Endometrial microvascular endothelial cells (primary cell): ENCODE results near the gene MAOB. TPM values are rescaled to one million over a fixed set of nuclear protein-coding genes. Genes with fewer than 3 reads are reported as not detected.
"Not testable (repeated sequence)": the region's sequence is repeated elsewhere in the genome, so short reads cannot be mapped to it uniquely, and the experiment has no call there.

Experiments used
- in situ Hi-C: cut with HindIII; loops from 2 replicates; pipeline ENCODE4 v1.10.0; 2017; ENCODE audit warnings: low sequenced_read_pairs, low pct_unique_long_range_greater_than_20kb; ENCODE audit errors: inconsistent ontology term
- total RNA-seq: library from RNA; depleted of rRNA; stranded (reverse); fragments of >200 nt; gene quantifications from one replicate; pipeline ENCODE4 v1.2.3, GENCODE V29; 2015; ENCODE audit errors: inconsistent ontology term

The MAOB gene
- not detected for total RNA-seq

DNA sequence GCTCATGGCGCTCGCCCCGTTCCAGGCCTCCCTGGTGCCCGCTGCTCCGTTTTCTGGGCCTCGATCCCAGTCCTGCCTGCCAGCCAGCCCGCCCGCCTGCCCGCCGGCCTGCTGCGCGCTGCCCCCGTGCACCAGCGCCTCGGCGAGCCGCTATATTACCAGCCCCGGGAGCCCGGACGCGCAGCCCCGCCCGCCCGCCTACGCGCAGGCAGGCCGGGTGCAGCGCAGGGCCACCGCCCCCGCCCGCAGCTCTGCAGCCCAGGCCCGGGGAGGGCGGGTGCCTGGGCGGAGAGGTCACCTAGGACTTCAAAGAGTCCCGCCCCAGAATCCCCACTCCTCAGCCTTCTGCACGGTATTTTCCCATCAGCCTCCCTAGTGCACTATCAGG lies at the start of gene MAOB:
Gene MAOB, minus strand, starts transcription at position 157 of the 388 bp plus-strand sequence. Its CDS starts 151 bp downstream, at position 6.
- in situ Hi-C loops = no loop called here

DNA sequence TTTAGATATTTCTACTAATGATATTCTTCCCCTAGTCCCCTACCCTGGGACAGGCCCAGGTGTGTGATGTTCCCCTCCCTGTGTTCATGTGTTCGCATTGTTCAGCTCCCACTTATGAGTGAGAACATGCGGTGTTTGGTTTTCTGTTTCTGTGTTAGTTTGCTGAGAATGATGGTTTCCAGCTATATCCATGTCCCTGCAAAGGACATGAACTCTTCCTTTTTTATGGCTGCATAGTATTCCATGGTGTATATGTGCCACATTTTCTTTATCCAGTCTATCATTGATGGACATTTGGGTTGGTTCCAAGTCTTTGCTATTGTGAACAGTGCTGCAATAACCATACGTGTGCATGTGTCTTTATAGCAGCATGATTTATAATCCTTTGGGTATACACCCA lies 39.8 kb upstream of the MAOB start:
- in situ Hi-C loops = not testable (repeated sequence)

DNA sequence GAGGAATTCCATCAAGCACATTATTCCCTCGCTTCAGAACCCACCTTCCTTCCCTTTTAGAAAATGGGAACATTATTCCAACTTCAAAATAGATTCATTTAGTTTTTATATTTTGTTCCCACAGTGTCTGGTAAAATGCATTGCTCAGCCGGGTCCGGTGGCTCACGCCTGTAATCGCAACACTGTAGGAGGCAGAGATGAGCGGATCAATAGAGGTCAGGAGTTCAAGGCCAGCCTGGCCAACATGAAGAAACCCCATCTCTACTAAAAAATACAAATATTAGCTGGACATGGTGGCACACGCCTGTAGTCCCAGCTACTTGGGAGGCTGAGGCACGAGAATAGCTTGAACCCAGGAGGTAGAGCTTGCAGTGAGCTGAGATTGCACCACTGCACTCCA lies 28.5 kb upstream of the MAOB start:
- in situ Hi-C loops = not testable (repeated sequence)

DNA sequence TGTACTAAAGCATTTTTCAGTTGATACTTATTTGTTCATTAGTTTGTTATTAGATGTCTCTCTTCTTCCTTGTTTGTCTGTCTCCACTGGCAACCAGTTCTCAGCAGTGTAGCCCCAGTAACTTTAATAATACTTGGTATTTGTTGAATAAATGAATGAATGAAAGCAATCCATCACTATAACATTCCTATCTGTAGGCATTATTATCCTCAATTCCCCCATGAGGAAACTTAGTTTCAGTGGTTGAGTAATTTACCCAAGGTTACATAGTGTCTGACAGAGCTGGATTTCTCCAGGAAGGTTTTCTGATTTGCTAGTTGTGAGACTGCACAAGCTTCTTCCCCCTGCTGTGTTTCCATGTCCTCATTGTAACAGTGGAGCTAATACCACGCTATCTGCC lies 27.8 kb upstream of the MAOB start:
- in situ Hi-C loops = no loop called here

DNA sequence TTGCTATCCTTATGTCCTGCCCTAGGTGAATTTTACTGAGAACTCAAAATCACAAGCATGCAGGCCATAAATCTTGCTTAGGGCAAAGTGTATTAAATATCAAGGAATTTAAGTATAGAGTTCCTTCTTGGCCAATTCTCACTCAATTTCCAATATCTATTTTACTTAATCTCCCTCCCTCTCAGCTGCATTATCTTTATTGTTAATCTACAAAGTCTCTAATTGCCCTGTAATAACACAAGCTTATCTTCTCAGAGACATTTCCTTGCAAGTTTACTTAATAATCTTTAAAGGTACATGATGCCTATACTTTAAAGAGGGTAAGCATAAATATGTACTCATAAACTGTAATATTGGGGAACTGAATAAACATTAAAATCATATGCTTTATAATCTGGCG lies 26.9 kb upstream of the MAOB start:
- in situ Hi-C loops = no loop called here

DNA sequence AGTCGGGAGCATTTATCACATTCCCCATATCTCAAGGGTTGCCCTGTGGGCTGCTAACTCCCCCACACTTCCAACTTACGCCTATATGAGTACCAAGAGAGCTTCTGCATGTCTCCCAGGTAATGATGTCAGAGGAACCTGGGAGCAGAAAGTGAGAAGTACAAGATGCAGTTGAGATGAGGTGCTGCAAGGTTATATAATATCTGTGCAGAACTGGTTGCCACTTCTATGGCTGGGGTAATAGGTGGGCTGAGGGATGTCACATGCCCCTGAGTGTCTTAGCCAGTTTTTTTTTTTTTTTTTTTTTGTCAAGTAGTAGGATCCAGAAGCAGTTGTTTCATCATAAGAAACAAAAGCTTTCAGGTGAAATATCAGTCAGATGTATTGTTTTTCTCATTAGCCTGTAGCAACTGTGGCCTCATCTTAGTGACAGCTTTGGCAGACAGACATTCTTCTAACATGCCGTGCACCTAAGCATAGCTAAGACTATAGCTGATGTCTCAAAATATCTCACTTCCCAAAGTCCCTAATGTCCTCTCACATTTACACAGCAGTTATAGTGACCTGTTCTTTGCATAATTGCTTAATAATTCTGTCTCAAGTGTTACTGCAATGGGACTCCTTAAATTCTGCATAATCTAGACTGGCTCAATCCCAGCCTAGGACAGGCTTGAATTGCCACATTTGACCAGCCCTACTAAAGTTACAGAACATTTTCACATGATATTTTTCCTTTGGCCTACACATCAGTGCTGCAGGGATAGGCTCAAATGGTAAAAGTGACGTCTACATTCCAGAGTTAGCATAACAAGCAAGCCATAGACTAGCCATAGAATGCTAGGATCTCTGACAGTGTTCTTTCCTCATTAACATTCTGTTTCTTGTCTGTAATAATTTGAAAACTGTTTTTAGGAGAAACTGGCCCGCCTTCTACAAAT lies 17.9 kb upstream of the MAOB start:
- in situ Hi-C loops = no loop called here

DNA sequence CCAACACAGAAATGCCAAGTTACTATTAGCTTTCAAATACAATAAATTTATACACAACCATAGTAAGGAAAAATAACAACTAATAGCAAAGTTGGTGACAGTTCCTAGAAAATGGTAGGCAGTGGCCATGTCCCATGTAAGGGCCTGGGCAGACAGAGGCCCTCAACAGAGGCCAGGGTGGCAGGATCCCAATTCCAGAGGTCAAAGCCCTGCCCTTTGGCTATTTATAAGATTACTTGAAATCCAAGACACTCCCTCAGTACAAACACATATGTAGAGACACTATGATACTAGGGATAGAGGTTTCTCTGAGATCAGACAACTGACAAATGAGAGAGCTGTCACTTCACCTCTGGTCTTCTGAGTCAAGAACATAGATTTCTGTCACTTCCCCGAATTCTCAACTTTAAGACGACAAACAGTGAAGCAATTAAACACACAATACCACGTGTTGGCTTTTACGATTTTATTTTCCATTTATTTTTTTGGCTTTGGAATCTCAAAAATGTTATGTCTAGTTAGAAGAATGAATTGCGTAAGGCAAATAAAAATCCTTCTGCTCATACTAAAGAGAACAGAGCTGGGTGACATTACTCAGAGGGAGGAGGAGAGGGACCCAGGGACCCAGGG lies 16.3 kb upstream of the MAOB start:
- in situ Hi-C loops = no loop called here

DNA sequence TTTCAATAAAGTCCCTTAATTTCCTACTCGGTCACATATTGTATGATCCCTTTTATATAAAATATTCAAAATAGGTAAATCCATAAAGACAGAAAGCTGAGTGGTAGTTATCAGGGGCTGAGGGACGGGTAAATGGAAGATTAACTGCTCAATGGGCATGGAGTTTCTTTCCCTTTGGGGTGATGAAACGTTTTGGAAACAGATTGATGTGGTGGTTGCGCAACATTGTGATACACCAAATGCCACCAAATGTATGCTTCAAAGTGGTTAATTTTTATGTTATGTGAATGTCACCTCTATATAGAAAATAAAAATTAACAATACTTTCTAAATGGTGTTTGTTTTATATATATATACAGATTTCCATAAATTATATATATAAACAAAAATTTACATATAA lies 15.0 kb upstream of the MAOB start:
- in situ Hi-C loops = no loop called here

DNA sequence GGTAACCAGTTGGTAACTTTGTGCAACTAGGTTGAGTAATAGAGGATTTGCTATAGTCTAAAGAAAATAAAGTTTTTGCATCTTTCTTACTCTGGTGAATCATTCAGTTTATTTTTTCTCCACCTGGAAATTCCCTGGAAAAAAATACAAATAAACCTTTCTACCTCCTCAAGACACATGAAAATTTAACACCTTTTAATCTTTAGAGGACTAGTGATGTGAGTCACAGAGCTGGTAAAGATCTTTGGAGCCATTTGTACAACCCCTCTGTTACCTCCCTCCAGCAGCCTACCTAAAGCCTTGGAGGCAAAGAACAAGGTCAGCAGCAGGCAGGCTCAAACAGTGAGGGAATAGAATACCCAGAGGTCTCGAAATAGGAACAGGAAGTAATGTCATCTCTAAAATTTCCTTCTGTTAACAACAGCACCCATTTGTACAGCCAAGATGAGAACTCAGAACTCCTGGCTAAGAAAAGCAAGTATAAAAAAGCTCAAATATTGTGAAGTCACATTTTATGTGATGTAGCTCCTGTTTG lies 10.2 kb upstream of the MAOB start:
- in situ Hi-C loops = no loop called here

DNA sequence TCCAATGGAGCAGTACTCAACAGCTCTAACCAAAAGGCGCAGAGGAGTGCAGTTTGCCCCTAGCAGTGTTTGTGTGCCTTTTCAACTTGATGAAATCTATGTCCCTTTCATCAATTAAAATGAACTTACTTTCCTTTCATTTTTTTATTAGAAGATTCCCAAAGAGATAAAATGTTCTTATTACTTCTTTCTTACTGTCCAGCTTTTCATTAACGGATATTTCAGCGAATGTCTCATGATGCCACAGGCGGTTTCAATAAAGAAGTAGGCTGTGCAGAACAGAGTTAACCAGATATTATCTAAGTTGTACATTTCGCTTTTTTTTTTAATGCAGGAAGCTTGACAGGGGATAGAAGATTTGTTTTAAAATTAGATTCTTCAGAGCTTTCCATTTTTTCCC lies 3.4 kb upstream of the MAOB start:
- in situ Hi-C loops = no loop called here

DNA sequence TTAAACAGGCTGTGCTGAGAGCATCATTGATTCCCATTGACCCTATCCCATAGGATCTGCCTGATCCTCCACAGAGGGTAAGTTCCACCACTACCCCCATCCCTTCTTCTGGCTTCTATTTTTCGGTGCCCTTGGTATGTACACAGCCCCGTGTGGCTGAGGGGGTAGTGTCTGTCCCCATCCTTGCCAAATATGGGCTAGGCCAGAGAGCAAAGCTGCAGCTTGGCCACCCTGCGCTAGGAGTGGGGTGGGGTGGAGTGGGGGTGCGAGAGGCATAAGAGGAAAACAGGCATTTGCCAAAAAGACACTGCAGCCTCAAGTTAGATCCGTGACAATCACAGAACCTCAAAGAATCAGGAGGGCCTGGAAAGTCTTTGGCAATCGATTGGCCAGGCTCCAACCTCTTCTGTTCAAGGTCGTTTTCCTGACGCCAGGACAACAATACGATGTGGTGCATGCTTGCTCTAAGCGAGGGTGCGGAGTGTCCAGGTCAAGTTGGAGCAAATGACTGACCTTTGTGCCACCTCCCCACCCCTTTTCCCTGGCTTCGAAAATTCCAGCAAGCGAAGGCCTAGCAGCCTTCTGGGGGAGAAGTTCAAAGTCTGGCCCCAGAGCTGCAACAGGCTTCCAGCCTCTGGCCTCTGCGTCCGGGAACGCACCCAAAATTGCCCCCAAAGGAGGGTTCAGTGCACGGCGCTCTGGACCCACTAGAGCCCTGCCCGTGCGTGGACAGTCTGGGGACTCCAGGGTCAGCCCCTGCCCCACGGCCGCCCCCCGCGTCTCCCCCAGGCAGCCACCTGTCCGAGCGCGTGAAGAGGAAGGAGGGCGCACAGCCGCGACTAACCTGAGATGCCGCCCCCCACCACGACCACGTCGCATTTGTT lies 598 bp downstream of the MAOB start:
- in situ Hi-C loops = no loop called here

DNA sequence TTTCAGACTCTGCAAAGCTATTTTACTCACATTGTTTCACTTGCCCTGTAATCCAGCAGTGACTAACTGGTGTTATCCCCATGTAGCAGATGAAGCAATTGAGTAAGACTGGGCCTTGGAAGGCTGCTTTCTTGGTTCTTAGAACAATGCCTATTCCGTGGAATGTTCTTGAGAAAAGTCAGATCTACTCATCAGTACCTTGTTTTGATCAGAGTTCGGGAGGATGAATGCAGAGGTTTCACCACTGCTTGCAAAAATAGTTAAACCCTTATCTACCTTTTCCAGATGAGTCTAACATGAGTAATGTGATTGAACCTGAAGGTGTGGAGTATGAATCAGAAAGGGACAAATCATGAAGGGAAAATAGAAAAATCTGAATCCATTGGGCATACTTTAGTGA lies 1.8 kb downstream of the MAOB start:
- in situ Hi-C loops = no loop called here

DNA sequence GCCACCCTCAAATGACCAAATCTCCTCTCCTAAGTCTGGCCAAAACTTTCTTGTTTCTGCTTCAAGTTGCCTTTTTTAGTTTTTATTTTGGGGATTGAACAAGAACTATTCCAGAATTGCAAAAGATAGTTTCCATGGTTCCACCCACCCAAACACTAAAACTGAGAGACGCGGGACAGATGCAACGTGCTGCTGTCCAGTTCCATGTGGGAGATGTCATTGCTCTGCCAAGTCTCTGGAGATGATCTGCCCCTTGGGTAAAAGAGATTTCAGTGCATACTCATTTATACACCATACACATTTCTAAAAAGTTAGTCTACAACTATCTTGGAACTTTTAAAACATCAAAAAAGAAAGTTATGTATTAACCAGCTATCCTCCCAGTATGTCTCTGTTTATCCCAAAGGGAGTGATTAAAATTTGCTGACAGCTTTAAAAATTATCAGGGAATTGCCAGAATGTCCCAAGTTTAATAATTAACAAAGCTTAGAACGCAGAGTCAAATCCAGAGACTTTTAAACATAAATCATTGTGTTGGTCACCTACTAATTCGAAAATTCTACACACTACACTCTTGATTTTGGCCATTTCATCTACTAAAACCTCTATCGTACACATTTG lies 3.2 kb downstream of the MAOB start:
- in situ Hi-C loops = no loop called here

DNA sequence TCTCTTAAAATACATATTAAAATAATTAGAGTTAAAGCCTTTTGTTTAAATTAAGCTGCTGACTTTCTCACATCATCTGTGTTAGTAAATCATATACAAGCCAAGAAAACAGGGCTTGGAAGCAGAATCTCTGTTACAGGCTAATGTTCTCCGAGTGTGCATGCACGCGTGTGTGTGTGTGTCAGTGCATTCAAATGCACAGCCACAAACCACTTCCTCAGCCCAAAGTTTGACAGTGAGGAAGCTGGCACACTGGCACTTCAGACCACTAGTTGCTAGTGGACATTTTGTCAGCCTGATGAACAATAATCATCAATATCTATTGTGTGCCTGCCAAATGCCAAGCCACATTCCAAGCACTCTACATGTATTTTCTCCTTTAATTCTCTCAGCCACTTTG lies 5.6 kb downstream of the MAOB start:
- in situ Hi-C loops = no loop called here

DNA sequence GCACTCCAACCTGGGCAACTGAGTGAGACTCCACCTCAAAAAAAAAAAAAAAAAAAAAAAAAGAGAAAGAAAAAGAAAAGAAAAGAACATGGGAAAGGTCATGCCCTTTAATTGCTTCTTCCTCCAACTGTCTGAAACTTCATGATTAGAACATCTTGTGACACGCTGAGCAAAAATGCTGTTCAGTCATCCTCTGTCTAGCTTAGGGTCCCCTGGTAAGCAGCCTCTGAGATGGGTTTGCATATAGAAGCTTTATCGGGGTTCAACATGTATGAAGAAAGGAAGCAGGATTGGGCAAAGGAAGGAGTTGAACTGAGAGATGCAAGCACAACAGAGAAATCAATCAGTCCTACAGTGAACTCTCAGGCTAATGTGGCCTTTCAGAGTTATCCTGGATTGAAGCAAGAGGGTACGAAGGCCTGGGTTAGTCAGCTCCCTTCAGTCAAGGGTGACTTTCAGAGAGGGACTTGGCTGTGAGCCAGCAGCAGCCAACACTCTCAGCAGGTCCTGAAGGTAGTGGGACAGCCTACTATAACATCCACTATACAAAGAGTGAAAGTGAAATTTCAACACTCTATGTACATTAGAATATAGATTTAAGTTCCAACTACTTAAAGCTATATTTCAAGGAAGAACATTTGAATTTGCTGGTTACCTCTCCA lies 11.4 kb downstream of the MAOB start:
- in situ Hi-C loops = no loop called here

DNA sequence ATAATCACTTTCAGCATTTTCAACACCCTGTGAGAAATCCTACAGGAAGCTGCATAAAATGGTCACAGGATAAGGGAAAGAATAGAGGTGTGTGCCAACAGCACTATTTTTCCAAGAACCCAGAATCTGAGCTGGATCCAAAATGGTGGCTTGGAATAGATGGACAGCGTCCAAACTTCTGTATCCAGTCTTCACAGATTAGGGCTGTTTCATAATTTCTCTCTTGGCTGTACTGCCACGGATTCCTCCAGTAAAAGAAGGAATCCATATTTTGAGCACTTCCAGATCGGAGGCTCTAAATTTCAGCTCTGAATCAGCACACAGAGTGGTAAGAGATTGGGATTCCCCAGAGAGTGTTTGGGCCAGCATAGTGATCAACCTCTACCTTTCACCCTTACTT lies 12.2 kb downstream of the MAOB start:
- in situ Hi-C loops = no loop called here

DNA sequence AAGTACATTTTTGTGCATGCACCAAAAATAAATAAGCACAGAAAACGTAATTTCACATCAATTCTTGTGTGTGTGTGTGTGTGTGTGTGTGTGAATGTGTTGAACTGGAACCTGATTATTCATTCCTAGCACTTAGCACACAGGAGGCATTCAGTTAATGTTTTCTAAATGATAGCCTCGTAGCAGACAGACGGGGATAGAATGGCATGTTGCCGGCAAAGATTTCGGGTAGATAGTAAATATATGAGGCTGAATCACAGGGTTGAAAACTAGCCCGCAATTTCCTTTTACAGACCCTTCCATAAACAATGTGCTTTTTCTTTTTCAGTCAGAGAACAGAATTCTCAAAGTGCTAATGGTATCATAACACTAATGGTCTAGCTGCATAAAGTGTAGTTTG lies 13.5 kb downstream of the MAOB start:
- in situ Hi-C loops = no loop called here

DNA sequence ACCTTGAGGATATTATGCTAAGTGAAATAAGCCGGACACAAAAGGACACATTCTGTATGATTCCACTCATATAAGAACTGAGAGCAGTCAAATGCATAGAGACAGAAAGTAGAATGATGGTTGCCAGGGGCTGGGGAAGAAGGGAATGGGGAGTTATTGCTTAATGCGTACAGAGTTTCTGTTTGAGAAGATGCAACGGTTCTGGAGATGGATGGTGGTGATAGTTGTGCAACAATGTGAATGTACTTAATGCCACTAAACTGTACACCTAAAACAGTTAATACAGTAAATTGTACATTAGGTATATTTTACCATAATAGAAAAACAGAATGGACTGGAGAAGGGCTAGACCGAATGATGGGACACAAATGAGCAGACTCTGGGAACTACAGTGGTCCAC lies 15.8 kb downstream of the MAOB start:
- in situ Hi-C loops = no loop called here
